PC-3 (cell line): ENCODE results near the gene MBD3L2B. TPM values are rescaled to one million over a fixed set of nuclear protein-coding genes. Genes with fewer than 3 reads are reported as not detected.
A peak's percentile ranks its signal among the peaks of the same experiment; 100 is the strongest.

Experiments used
- ATAC-seq: fragments of 200-7000 bp; cut with Tn5 transposase; 2 replicates; pipeline ENCODE4 v1.9.1; 2020; ENCODE audit warnings: mild to moderate bottlenecking, moderate library complexity
- BruUV-seq: library from RNA; stranded (reverse); fragments of 400-500 nt; replicated peaks from 2 replicates; lab custom pipeline; 2021; lab: Mats Ljungman, UMichigan
- CTCF ChIA-PET: fragments of 300-600 bp; sonication (Branson Sonifier 250); formaldehyde crosslinking; loops from one replicate; lab custom pipeline; 2022; ENCODE audit warnings: antibody characterized with exemption; lab: Charles Lee
- POLR2A ChIA-PET: fragments of 300-600 bp; sonication (Branson Sonifier 250); formaldehyde crosslinking; loops from one replicate; lab custom pipeline; 2022; ENCODE audit warnings: antibody characterized with exemption; ENCODE audit not compliant: unreplicated experiment; lab: Charles Lee
- DNase-seq: peaks from one replicate; pipeline ENCODE4 v3.0.0-alpha.2; 2015
- H2AFZ ChIP-seq: fragments of 300-600 bp; sonication (generic); 2 replicates; pipeline ENCODE4 v1.6.0; 2016; ENCODE audit warnings: antibody characterized with exemption, low read length
- H3F3A ChIP-seq: fragments of 300-600 bp; sonication (generic); one replicate; pipeline ENCODE4 v1.6.0; 2017; ENCODE audit warnings: antibody characterized with exemption, low read length, control low read depth, mild to moderate bottlenecking; ENCODE audit not compliant: unreplicated experiment
- H3K27ac ChIP-seq: fragments of 300-600 bp; sonication (generic); 2 replicates; pipeline ENCODE4 v1.5.1; 2016; ENCODE audit warnings: mild to moderate bottlenecking, low read length
- H3K27me3 ChIP-seq: fragments of 300-600 bp; sonication (generic); 2 replicates; pipeline ENCODE4 v1.6.1; 2016; ENCODE audit warnings: low read length, mixed read lengths
- H3K36me3 ChIP-seq: fragments of 300-600 bp; sonication (generic); 2 replicates; pipeline ENCODE4 v1.6.1; 2016; ENCODE audit warnings: low read depth, mixed run types, low read length, mixed read lengths
- H3K4me1 ChIP-seq: fragments of 300-600 bp; sonication (generic); 2 replicates; pipeline ENCODE4 v1.5.1; 2016; ENCODE audit warnings: low read length; ENCODE audit not compliant: insufficient read depth
- H3K4me2 ChIP-seq: fragments of 300-600 bp; sonication (generic); 2 replicates; pipeline ENCODE4 v1.6.0; 2016; ENCODE audit warnings: low read length
- H3K4me3 ChIP-seq: fragments of 300-600 bp; sonication (generic); 2 replicates; pipeline ENCODE4 v1.5.1; 2016; ENCODE audit warnings: mild to moderate bottlenecking, low read length, mixed read lengths
- H3K79me2 ChIP-seq: fragments of 300-600 bp; sonication (generic); 2 replicates; pipeline ENCODE4 v1.6.1; 2017; ENCODE audit warnings: low read length, mixed read lengths
- H3K9ac ChIP-seq: fragments of 300-600 bp; sonication (generic); 2 replicates; pipeline ENCODE4 v1.6.0; 2016; ENCODE audit warnings: mild to moderate bottlenecking, low read length
- H3K9me2 ChIP-seq: fragments of 300-600 bp; sonication (generic); replicated peaks from 2 replicates; pipeline ENCODE4 v1.6.1; 2016; ENCODE audit warnings: mixed run types, low read length, mixed read lengths
- H3K9me3 ChIP-seq: fragments of 300-600 bp; sonication (generic); 2 replicates; pipeline ENCODE4 v1.6.1; 2016; ENCODE audit warnings: low read length, mixed read lengths
- H4K20me1 ChIP-seq: fragments of 300-600 bp; sonication (generic); 2 replicates; pipeline ENCODE4 v1.6.1; 2016; ENCODE audit warnings: low read length, mixed read lengths
- EZH2 ChIP-seq: fragments of 300-600 bp; sonication (generic); IDR thresholded peaks from one replicate; pipeline ENCODE4 v1.6.1; 2017; ENCODE audit warnings: antibody characterized with exemption, mild to moderate bottlenecking, low read length; ENCODE audit not compliant: unreplicated experiment
- EZH2phosphoT487 ChIP-seq: fragments of 300-600 bp; sonication (generic); IDR thresholded peaks from 2 replicates; pipeline ENCODE4 v1.6.1; 2018; ENCODE audit warnings: mild to moderate bottlenecking, antibody characterized with exemption, low read length, borderline replicate concordance
- intact Hi-C: fragments of 100-400 bp; cut with micrococcal nuclease; formaldehyde crosslinking; loops from 2 replicates; pipeline ENCODE4 v1.9.0; 2023
- total RNA-seq: library from RNA; depleted of rRNA; stranded (reverse); fragments of >200 nt; gene quantifications from 2 replicates; pipeline ENCODE4 v1.2.3, GENCODE V29; 2014
- TF ChIP-seq, protein P1 (sequence below): fragments of 300-600 bp; sonication (generic); conservative IDR thresholded peaks from 2 replicates; pipeline ENCODE4 v1.5.1; 2017; ENCODE audit warnings: antibody characterized with exemption, low read depth, mild to moderate bottlenecking, low read length

Gene MBD3L2B
- total RNA-seq, 1 experiment from 2014 or later = not detected

DNA sequence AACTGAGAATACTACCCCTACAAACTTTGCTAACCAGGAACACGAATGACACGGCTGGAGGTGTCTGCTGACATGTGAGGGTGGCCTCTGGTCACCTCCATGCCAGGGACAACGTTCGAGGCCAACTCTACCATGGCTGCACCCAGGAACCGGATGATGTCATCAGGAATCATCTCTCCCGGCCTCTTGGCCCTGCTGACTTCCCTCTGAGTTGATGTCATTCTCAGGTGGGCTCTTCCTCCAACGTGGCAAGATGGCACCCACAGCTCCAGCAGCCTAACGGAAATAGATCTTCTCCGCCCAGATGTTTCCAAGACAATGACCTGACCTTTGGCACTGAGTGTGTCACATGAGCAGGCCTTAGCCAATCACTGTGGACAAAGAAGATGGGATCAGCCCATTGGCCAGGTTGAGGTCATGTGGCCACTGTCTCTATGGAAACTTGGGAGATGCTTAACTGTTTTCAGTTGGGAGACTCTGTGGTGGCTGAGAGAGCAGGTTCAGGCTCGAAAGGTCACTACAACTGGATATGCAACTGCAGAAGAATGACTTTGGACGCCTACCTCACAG, 15.0 kb downstream of the MBD3L2B start:
- Histone ChIP-seq H3K79me2 (no peaks in the 10 kb centered on the region), H3K27me3 (peaks cover 13% of the 10 kb centered on the region), H2AFZ (no peak overlapping the region), H4K20me1 (no peaks in the 10 kb centered on the region), H3K4me2 (no peak overlapping the region), H3K9me3 (no peaks in the 10 kb centered on the region), H3K9ac (no peak overlapping the region), H3K4me3 (no peak overlapping the region), H3F3A (no peaks in the 10 kb centered on the region), H3K9me2 (no peaks in the 10 kb centered on the region), H3K4me1 (no peaks in the 10 kb centered on the region), H3K27ac (no peak overlapping the region), H3K36me3 (no peaks in the 10 kb centered on the region)
- no peak for ATAC-seq
- ChIA-PET POLR2A (no interaction called here), CTCF (no interaction called here)
- TF ChIP-seq EZH2phosphoT487 (no peak), EZH2 (no peak)
- TF ChIP-seq, protein P1, sequence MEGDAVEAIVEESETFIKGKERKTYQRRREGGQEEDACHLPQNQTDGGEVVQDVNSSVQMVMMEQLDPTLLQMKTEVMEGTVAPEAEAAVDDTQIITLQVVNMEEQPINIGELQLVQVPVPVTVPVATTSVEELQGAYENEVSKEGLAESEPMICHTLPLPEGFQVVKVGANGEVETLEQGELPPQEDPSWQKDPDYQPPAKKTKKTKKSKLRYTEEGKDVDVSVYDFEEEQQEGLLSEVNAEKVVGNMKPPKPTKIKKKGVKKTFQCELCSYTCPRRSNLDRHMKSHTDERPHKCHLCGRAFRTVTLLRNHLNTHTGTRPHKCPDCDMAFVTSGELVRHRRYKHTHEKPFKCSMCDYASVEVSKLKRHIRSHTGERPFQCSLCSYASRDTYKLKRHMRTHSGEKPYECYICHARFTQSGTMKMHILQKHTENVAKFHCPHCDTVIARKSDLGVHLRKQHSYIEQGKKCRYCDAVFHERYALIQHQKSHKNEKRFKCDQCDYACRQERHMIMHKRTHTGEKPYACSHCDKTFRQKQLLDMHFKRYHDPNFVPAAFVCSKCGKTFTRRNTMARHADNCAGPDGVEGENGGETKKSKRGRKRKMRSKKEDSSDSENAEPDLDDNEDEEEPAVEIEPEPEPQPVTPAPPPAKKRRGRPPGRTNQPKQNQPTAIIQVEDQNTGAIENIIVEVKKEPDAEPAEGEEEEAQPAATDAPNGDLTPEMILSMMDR = no peak
- no TSS peak for BruUV-seq
- intact Hi-C loops = no loop called here
- no peak for DNase-seq

DNA sequence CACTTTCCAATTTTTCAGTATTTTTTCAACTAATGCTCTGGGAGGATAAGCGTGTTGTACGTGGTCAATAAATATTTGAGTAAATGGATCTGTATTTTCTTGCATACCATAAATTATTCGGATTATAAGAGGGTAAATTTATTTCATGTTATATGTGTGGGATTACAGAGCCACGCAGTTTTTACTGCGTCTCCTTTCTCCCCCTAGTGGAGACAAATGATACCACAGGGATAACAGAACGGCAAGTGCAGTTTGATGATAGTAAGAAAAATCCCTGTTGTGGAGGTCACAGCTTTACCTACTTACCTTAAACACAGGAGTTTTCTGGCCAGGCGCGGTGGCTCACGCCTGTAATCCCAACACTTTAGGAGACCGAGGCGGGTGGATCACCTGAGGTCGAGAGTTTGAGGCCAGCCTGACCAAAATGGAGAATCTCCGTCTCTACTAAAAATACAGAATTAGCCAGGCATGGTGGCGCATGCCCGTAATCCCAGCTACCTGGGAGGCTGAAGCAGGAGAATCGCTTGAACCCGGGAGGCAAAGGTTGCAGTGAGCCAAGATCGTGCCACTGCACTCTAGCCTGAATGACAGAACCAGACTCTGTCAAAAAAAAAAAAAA, 16.8 kb downstream of the MBD3L2B start:
- intact Hi-C loops = no loop called here
- Histone ChIP-seq H2AFZ (no peak overlapping the region), H3K36me3 (no peaks in the 10 kb centered on the region), H3K4me3 (no peak overlapping the region), H3K9me2 (0 out of 2 replicates have a peak, but pooled peaks cover 4% of the 10 kb centered on the region), H4K20me1 (no peaks in the 10 kb centered on the region), H3K27me3 (peaks cover 31% of the 10 kb centered on the region), H3K4me2 (no peak overlapping the region), H3K9me3 (no peaks in the 10 kb centered on the region), H3K79me2 (no peaks in the 10 kb centered on the region), H3K9ac (no peak overlapping the region), H3K27ac (no peak overlapping the region), H3K4me1 (no peaks in the 10 kb centered on the region), H3F3A (no peaks in the 10 kb centered on the region)
- ATAC-seq (peak; percentile 83), DNase-seq (peak; percentile 74)
- TF ChIP-seq, protein P1 = peak; percentile 75
- TF ChIP-seq EZH2 = no peak
- TF ChIP-seq EZH2phosphoT487 = no peak
- POLR2A ChIA-PET = no interaction called here
- CTCF ChIA-PET = no interaction called here
- BruUV-seq = no TSS peak

DNA sequence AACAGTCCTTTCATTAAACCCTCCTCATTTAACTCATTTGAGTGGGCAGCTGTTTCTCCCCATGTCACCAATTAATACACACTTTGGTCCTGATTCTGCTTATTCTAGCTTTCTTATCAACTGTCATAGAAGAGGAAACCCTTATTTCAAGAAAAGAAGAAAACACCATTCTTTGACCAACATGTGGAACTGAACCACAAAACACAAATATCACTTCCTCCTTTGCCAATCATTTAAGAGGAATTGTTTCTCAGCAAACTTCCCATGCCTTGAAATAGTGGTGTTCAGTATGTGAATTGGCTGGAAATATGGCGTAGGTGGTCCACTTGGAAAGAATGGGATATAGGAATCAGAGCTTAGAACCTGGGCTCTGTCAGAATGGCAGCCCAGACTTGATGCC, 20.4 kb downstream of the MBD3L2B start:
- DNase-seq (no peak), ATAC-seq (no peak)
- no peak overlapping the region for H3K9ac ChIP-seq
- H3F3A ChIP-seq = no peaks in the 10 kb centered on the region
- peaks cover 23% of the 10 kb centered on the region for H3K27me3 ChIP-seq
- intact Hi-C loops = no loop called here
- no peaks in the 10 kb centered on the region for H4K20me1 ChIP-seq
- no peaks in the 10 kb centered on the region for H3K9me3 ChIP-seq
- no peak overlapping the region for H3K4me2 ChIP-seq
- TF ChIP-seq, protein P1 = no peak
- TF ChIP-seq EZH2phosphoT487 (no peak), EZH2 (no peak)
- POLR2A ChIA-PET = no interaction called here
- no peaks in the 10 kb centered on the region for H3K79me2 ChIP-seq
- CTCF ChIA-PET = no interaction called here
- no peak overlapping the region for H3K27ac ChIP-seq
- 0 out of 2 replicates have a peak, but pooled peaks cover 4% of the 10 kb centered on the region for H3K9me2 ChIP-seq
- no peak overlapping the region for H2AFZ ChIP-seq
- H3K4me1 ChIP-seq = no peaks in the 10 kb centered on the region
- no peaks in the 10 kb centered on the region for H3K36me3 ChIP-seq
- no TSS peak for BruUV-seq
- no peak overlapping the region for H3K4me3 ChIP-seq
